HG03442 (cell line): ENCODE results near the gene NEUROG1.
"Not testable (repeated sequence)": the region's sequence is repeated elsewhere in the genome, so short reads cannot be mapped to it uniquely, and the experiment has no call there.

ENCODE experiments used
- ATAC-seq: cut with Tn5 transposase; IDR thresholded peaks from one replicate; pipeline ENCODE4 v1.9.1; 2021; ENCODE audit warnings: mild to moderate bottlenecking, moderate library complexity; ENCODE audit not compliant: unreplicated experiment

Gene NEUROG1

GRCh38 chr5:135497971-135498636 lies 37.7 kb downstream of the NEUROG1 start:
- no peak for ATAC-seq

DNA sequence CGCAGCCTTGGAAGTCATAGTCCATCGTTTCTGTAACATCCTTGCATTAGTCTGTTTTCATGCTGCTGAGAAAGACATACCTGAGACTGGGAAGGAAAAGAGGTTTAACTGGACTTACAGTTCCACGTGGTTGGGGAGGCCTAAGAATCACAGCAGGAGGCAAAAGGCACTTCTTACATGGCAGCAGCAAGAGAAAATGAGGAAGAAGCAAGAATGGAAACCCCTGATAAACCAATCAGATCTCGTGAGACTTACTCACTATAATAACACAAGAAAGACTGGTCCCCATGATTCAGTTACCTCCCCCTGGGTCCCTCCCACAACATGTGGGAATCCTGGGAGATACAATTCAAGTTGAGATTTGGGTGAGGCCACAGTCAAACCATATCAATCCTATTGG lies 40.2 kb downstream of the NEUROG1 start:
- not testable (repeated sequence) for ATAC-seq

- no peak for ATAC-seq
These were observed 41.6 kb downstream of the NEUROG1 start for GRCh38 chr5:135494196-135494595.

DNA sequence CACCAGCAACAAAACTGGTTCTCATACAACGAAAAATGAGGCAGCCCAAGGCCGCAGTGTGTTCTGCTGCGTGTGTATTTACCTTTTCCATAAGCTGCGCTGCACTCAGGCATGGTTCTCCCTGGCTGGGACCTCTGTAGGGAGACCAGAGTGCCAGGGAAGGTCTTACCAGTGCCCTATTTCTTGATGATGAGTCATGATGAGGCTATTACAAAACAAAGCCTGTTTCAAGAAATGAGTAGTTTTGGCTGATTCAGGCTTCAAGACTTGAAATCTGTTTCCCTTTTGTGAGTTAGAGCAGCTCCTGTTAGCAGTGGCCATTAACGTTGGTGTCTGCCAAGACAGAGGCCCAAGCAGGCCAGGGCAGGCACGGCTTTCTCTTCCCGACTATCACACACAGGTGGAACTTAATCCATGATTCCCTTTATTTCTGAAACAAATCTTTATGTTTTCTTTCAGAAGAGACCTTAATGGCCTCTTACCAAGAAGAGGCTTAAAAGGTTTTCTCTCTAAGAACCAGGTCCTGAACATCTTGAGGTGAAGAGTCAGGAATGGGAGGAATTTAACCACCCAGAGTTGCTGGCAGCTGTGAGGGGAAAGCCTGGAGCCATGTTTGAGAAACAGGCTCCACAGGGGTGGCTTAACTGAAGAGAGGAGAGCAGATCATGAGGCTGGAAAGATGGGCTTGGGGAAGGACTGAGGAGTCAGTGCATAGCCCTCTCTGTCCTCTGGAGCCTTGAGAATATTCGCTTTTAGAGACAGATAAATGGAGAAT lies 42.2 kb downstream of the NEUROG1 start:
- ATAC-seq = no peak

GRCh38 chr5:135492319-135492626 lies 43.5 kb downstream of the NEUROG1 start:
- ATAC-seq = no peak

DNA sequence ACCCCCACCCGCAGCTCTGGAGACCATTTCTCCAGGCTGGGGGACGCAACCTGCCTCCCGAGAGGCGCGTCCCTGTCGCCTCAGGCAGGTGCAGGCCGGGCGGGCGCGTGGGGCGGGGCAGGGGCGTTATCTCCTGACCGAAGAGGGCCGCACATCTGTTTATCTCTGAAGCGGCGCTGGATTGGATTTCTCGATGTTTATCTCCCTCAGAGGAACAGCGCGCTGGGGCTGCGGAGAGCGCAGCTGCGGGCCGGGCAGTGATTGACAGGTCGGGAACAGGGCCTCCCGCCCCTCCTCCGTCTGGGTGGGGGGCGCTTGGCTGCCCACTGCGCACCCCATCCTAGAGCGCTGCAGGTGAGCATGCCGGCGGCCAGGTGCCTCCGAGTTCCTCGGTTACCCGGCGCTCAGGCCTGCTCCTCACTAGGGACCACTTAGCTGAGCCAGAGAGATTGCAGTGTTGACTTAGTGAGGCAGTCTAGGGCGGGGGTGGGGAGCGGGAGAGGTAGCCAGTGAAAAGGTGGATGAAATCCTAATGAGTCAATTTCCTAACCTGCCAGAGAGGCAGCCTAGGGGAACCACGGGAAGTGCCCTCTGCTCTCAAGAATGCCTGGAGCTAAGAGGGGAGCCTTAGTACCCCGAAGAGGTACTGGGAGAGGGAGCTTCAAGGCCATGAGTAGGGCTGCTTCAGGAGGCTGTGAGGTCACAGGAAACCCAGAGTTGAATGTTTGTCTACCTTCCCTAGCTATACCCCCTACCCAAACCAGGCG lies 44.0 kb downstream of the NEUROG1 start:
- no peak for ATAC-seq

- no peak for ATAC-seq
These were observed 44.7 kb downstream of the NEUROG1 start for GRCh38 chr5:135491038-135491551.

- ATAC-seq = no peak
These were observed 45.3 kb downstream of the NEUROG1 start for GRCh38 chr5:135490245-135491037.

DNA sequence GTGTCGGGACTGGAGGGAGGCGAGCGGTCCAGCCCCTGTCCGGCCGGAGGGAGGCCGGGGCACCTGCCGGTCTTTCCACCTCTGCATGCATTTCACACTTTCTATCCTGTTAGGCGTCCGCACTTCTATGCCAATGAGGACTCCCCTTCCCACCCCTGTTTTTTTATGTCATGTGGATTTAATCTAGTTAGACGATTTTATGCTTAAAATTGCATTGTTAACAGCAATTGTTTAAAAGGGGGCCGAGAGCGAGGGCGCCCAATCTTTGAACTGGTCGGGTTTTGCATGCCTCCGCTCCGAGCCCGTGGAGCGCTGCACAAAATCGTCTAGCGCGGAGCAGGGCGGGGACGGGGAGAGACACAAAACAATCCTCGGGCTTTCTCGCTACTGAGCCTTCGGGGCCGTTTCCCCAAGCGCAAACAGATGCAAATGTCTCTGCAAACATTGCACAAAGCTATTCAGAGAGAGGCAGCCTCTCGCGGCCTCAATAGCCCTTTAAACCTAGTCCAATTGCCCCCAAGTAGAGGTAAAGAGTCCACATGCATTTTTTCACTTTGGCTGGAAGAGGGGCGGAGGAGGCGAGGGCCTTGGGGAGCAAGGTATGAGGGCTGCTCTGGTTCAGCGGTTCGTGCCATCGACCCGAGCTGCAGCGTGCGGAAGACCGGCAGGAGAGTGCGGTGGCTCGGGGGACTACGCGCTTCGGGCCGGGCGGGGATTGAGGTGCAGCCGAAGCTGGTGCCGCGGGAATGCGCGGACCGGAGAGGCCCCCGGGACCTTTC lies 46.1 kb downstream of the NEUROG1 start:
- ATAC-seq = no peak

DNA sequence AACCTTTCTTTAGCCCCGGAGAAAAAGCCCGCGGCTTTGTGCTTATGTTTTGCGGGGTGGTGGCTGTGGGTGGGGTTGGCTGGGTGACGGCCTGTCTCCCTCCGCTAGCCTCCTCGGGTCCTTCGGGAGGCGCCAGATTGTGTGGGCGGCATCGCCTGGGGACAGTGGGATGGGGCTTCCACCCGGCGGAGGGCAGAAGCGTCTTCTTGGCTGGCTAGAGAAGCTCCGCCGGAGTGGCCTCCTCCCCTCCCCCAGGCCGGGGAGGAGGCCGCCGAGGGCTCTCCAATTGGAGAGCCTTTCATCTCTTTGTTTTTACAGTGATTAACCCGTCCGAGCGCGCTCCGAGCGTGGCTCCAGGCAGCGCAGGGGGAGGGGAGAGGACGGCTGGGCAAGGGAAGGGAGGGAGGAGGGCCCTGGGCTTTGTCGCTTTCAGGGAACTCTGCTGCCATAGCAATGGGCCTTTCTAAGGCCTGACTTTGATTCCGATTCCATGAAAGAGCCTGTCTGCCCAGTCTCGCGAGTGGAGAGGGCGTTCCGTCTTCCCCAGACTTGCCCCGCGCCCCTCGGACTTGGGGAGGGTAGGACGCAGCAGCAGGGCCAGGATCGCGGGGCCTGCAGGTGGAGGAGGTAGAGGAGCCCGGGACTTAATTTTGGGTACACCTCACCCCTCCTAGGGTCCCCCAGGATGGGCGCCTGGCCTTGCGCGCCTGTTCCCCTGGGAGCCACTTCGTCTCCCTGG lies 46.9 kb downstream of the NEUROG1 start:
- ATAC-seq = no peak

DNA sequence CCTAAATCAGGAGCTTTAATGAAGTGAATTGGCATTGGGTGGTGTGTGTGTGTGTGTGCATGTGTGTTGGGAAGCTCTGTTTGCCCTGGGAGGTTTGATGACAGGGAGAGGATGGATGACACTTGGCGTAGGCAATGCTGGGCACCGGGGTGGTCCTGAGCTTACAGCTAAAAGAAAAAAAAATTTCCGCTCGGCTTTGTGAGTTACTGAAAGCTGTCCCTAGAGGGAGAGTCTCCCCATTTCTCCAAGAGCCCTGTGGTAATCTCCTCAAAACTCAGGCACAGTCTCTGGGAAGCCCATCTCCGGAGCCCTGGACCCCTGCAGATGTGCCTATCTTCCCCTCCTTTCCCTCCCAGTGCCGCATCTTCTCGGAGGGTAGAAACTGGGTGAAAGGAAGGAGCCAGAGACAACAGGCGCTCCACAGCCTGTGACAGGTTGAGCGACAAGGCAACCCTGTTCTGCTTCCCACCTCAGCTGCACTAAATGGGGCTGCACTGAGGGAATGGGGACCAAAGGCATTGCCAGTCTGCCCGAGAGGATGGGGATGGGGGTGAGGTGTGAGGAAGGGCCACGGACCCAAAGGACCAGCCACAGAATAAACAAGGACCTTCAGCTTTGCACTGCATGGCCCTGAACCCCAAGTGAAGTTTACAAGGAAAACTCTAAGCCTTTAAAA lies 47.8 kb downstream of the NEUROG1 start:
- ATAC-seq = no peak

DNA sequence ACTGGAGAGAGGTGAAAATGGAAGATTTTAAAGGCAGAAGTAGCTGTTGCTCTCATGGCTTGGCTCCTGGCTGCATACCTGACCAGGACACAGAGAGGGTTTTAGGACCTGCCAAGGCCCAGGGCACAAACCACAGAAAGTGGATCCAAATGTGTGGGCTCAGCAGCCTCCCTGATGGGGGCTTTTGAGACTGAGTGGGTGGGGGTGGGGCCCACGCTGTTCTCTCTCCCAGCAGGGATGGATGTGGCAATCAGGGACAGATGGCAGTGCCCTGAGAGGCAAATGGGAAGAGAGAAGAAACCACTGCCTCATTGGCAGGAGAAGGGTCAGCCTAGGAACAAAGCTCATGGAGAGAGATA lies 48.7 kb downstream of the NEUROG1 start:
- ATAC-seq = no peak

DNA sequence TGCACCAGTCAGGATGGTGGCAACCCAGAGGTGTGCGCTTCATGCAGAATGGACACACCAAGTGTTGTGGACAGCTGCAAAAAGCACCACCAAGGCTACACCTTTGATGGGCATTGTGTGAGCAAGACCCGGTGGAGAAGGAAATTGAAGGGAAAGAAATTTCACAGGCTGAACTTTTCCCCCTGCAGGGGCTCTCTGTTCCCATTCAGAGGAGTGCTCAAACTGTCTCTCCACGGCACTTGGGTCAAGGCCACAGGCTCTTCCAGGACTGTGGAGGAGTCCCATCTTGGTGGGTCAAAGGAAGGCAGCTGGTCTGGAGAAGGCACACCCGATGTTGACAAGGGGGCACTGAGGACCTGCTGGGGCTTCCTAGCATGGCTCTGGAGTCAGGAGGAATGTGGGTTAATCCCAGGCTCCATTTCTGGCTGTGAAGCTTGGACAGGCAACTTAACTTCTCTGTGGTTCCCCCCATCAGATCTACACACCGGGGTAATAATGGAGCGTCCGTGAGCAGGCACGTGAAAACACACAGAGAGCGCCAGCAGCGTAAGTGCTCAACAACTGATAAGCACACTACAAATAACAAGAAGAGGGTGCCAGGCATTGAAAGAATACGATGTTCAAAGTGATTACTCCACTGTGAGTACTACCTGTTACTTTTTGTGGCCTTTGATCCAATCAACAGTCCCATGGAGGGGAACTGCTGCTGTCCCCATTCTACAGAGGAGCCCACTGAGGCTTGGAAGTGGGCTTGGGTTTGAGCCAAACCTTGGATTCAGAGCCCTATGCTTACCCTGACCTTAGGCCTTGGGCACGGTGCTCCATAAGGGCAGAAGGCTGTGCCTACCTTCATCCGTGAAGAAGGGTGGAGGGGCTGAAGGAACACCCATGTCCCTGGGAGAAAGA lies 49.4 kb downstream of the NEUROG1 start:
- no peak for ATAC-seq

DNA sequence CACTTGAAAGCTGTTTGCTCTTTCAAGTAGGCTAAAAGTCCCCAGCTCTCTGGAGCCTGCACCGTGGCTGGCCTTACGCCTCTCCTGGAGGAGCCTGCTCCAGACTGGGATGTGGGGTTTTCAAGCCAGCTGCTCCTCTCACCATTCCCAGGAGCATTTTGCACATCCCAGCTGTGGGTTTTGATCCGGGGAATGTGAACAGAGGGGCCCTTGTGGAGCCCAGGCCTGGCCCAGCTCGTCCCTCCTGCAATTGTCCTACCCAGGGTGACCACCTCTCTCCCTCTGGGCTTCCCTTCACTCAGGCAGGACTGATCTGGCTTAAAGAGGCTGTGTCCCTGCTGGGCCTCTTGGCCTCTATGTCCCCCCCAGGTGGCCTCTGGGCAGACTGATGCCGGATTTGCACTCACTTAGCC lies 51.1 kb downstream of the NEUROG1 start:
- ATAC-seq = no peak
